Measurements from ENCODE around the gene ST6GALNAC4.

ST6GALNAC4 gene

DNA sequence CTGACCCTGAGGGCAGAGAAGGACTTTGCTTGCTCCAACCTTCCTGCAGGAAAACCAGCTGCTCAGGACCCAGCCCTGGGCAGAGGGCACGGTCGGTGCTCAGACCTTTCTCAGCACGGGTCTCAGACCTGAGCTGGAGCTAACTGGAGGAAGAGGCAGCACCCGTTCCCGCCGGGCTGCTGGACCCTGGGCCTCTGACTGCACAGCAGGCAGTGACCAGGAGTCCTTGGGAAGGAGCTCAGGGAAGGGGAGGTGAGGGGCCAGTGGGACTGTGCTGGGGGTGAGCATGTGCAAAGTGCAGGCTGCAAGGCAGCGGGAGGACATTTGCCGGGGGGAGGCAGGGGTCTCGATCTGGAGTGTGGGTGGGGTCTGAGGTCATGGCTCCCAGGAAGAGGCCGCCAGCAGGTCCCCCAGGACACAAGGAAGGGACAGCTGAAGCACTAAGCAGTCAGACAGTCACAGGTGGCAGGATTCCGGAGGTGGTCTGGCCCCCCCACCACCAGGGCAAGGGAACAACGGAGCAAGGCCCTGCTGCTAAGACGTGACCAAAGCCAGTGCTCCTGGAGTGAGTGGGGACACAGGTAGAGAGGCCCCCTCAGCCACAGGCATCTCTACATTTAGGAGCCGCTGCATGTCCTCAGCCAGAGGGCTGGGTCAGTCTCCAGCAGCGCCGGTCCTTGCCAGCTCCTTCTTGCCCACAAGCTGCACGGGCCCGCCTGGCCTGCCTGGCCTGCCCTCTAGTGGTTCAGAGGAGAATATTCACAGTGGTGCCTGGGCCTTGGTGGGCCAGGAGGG lies 25.6 kb upstream of the ST6GALNAC4 start:
- TF ChIP-seq, protein P1, sequence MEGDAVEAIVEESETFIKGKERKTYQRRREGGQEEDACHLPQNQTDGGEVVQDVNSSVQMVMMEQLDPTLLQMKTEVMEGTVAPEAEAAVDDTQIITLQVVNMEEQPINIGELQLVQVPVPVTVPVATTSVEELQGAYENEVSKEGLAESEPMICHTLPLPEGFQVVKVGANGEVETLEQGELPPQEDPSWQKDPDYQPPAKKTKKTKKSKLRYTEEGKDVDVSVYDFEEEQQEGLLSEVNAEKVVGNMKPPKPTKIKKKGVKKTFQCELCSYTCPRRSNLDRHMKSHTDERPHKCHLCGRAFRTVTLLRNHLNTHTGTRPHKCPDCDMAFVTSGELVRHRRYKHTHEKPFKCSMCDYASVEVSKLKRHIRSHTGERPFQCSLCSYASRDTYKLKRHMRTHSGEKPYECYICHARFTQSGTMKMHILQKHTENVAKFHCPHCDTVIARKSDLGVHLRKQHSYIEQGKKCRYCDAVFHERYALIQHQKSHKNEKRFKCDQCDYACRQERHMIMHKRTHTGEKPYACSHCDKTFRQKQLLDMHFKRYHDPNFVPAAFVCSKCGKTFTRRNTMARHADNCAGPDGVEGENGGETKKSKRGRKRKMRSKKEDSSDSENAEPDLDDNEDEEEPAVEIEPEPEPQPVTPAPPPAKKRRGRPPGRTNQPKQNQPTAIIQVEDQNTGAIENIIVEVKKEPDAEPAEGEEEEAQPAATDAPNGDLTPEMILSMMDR (IDR thresholded peaks at IDR 0.05; ENCODE audit: low read depth, low read length, missing control alignments), result peak; percentile 89
- no peak overlapping the region for H3K4me3 ChIP-seq (replicated peaks; ENCODE audit: low read depth, low read length)
- DNase-seq (ENCODE audit: extremely low read depth, low read depth), result no peak

DNA sequence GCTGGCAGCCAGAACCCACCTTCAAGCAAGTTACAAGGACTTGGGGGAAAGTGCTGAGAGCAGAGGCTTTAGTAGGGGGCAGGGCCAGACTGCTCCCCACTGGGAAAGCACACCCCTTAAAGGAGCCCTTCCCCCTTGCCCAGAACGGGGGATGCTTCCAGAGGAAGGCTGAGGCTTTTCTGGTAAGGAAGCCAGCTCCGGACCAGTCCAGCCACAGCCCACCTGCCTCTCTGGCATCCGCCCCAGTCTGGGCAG lies 25.0 kb upstream of the ST6GALNAC4 start:
- TF ChIP-seq, protein P1 (IDR thresholded peaks at IDR 0.05; ENCODE audit: low read depth, low read length, missing control alignments), result no peak
- H3K4me3 ChIP-seq (replicated peaks; ENCODE audit: low read depth, low read length), result no peak overlapping the region
- no peak for DNase-seq (ENCODE audit: extremely low read depth, low read depth)

DNA sequence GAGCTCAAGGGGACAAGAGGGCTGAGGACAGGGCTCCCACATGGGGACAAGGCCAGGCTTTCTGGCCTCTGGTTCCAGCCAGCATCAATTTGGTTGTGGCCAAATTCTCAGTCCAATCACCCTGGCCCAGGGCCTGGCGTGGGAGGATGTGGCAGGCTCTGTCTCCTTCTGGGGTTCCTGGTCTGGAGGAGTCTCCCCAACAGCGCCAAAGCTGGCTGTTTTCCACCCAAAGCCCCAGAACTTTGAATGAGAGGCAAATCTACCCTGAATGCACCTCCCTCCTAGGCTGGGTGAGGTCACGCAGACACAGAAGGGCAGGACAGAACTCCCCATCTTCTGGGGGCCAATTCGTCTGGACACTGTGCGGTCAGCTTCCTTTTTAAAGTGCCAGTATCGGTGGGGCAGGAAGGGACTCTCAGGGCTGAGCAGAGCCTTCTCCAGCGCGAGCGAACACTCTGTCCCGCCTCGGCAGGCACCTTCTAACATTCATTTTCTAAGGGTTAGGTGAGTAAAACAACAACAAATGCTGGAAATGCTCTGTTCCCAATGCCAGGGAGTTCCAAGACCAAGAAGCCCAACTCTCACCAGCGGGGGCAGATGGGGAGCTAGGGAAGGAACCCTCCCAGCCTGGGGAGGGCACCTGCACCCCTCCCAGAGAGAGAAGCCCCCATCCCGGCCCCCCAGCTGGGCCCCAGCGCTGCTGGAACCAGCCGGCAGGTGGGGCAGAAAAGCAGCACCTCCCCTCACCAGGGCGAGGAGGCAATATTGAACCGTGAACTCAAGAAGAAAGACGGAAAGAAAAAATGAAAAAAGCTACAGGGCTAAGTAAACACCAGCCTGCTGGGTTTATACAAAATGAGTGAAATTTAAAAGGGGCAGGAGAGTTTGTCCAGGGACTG lies 24.5 kb upstream of the ST6GALNAC4 start:
- TF ChIP-seq, protein P1 (IDR thresholded peaks at IDR 0.05; ENCODE audit: low read depth, low read length, missing control alignments), result no peak
- no peak for DNase-seq (ENCODE audit: extremely low read depth, low read depth)
- H3K4me3 ChIP-seq (replicated peaks; ENCODE audit: low read depth, low read length), result no peak overlapping the region

DNA sequence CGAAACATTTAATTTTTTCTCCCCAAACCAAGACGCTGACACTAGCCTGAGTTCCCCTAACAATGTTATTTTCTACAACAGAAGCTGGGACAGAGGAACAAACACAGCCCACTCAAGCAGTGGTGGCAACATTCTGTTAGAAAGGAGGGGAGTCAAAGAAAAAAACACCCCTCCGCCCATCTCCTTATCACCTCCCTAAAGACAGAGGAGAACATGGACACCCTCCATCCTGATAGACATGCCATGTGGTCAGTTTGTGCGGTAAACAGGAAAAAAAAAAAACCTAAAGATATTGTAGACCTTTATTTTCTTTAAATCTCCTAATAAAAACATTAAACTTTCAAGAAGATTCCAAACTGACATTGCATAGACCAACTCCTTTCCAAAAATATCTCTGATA lies 23.8 kb upstream of the ST6GALNAC4 start:
- H3K4me3 ChIP-seq (replicated peaks; ENCODE audit: low read depth, low read length), result no peak overlapping the region
- TF ChIP-seq, protein P1 (IDR thresholded peaks at IDR 0.05; ENCODE audit: low read depth, low read length, missing control alignments), result no peak
- DNase-seq (ENCODE audit: extremely low read depth, low read depth), result no peak

DNA sequence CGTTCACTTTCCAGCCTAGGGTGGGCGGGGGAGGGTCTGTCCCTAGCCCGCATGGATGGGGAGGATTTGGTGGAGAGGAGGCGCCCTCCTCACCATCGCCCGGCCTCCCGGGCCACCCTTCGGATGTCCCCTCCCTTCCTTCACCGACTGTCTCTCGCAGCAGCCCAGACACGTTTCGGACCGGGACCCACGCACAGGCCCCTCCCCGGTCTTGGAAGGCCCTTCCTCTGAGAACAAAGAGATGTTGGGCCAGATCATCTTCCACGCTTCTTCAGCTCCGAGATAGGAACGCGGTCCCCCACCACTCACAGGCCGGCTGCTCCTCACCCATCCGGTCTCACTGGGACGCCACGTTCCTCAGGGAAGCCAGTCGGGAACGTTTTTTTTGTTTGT lies 21.5 kb upstream of the ST6GALNAC4 start:
- TF ChIP-seq, protein P1 (IDR thresholded peaks at IDR 0.05; ENCODE audit: low read depth, low read length, missing control alignments), result no peak
- no peak overlapping the region; the same call in 1 of the 2 replicates for H3K4me3 ChIP-seq (replicated peaks; ENCODE audit: low read depth, low read length)
- no peak for DNase-seq (ENCODE audit: extremely low read depth, low read depth)

DNA sequence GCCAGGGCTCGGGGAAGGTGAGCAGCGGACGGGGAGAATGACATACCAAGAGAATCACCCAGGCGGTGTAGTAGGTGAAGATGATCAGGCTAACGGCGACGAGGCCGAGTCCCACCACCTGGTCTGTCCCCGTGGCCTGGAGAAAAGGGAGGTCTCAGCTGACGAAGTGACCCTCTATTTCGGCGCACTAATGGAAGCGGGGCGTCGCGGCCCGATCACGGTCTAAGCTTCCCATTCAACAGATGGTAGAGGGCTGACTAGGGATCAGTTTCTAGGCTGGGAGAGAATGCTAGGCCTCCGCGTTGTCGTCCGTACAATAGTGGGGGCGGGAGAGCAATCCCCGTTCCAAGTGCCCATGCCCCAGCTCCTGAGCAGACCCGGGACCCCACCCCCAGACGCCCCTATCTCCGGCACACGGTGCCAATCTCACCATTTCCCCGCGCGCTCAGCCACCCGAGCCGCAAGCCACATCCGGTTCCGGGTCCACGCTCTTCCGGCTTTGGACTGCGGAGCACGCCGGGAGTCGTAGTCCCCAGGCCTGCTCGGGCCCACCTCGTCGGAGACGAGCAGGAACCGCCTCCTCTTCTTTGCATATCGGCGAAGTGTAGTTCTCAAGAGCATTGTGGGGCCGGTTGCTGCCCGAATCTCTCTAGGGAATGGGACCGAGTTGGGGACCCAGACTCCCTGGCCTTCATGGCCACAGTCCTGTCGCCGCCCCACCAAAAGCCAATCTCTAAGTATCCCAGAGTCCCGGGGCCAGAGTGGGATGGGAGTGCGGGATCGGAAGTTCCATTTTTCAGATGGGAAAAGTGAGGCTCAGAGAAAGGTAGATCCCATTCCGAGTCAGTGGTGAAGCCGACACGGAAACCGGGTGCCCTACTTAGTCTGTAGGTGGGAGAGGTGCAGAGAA lies 20.8 kb upstream of the ST6GALNAC4 start, which contains the start of gene DPM2:
Gene DPM2 (minus strand): TSS at position 467 of the 910 bp plus-strand sequence. CDS start 34 bp downstream, at position 433.
- peak within 1 kb of the TSS; percentile 96 for H3K4me3 ChIP-seq (replicated peaks; ENCODE audit: low read depth, low read length)
- TF ChIP-seq, protein P1 (IDR thresholded peaks at IDR 0.05; ENCODE audit: low read depth, low read length, missing control alignments), result no peak
- no peak for DNase-seq (ENCODE audit: extremely low read depth, low read depth)

Data from HFF-Myc (cell line).